Stimulated activated CD8-positive, alpha-beta memory T cell treated with anti-CD3 and anti-CD28 coated beads, Interleukin-15, amount 100 ng/mL, for 1 hour (primary cell): ENCODE results near the gene KRT26.
"Not testable (repeated sequence)": the region's sequence is repeated elsewhere in the genome, so short reads cannot be mapped to it uniquely, and the experiment has no call there.

Source experiments
- DNase-seq: peaks from one replicate; pipeline ENCODE4 v3.0.0-alpha.2; 2020; ENCODE audit warnings: low read depth

The KRT26 gene

GRCh38 chr17:40772101-40772500 is at the start of gene KRT26:
KRT26 (minus strand) TSS chr17:40772201; CDS start chr17:40772113, 88 bp downstream.
- no peak for DNase-seq

- no peak for DNase-seq
These were observed 49.5 kb upstream of the KRT26 start for GRCh38 chr17:40821536-40821935.

GRCh38 chr17:40820228-40820838 is 48.3 kb upstream of the KRT26 start:
- DNase-seq, result no peak

- DNase-seq, result no peak
These were observed 47.6 kb upstream of the KRT26 start for GRCh38 chr17:40819528-40820125.

GRCh38 chr17:40818733-40819527 is 46.9 kb upstream of the KRT26 start:
- peak; percentile 71 for DNase-seq

- DNase-seq, result no peak
These were observed 46.3 kb upstream of the KRT26 start for GRCh38 chr17:40818343-40818732.

- DNase-seq, result no peak
These were observed 45.2 kb upstream of the KRT26 start for GRCh38 chr17:40817103-40817682.

GRCh38 chr17:40816569-40816968 is 44.6 kb upstream of the KRT26 start:
- no peak for DNase-seq

- no peak for DNase-seq
These were observed 43.4 kb upstream of the KRT26 start for GRCh38 chr17:40815381-40815780.

- DNase-seq, result not testable (repeated sequence)
These were observed 42.7 kb upstream of the KRT26 start for GRCh38 chr17:40814657-40815056.

- DNase-seq, result no peak
These were observed 41.8 kb upstream of the KRT26 start for GRCh38 chr17:40813804-40814203.

GRCh38 chr17:40812639-40813038 is 40.6 kb upstream of the KRT26 start:
- no peak for DNase-seq

- DNase-seq, result no peak
These were observed 38.5 kb upstream of the KRT26 start for GRCh38 chr17:40810494-40810893.

- no peak for DNase-seq
These were observed 37.9 kb upstream of the KRT26 start for GRCh38 chr17:40809721-40810421.

- DNase-seq, result no peak
These were observed 34.1 kb upstream of the KRT26 start for GRCh38 chr17:40806131-40806530.

- DNase-seq, result peak; percentile 62
These were observed 31.6 kb upstream of the KRT26 start for GRCh38 chr17:40803617-40804082.

- no peak for DNase-seq
These were observed 29.2 kb upstream of the KRT26 start for GRCh38 chr17:40801157-40801556.

- DNase-seq, result no peak
These were observed 28.4 kb upstream of the KRT26 start for GRCh38 chr17:40800381-40800780.

GRCh38 chr17:40799859-40800258 is 27.9 kb upstream of the KRT26 start, which contains the start of gene KRT28:
KRT28 (minus strand) TSS chr17:40799959; CDS start chr17:40799893, 66 bp downstream.
- no peak for DNase-seq

- DNase-seq, result no peak
These were observed 24.8 kb upstream of the KRT26 start for GRCh38 chr17:40796846-40797245.

- no peak for DNase-seq
These were observed 23.1 kb upstream of the KRT26 start for GRCh38 chr17:40795019-40795667.
